MM.1S (cell line): ENCODE measurements around the gene PGM1.

Experiments
- DNase-seq: peaks from one replicate; pipeline ENCODE4 v3.0.0-alpha.2; 2015
- H2AFZ ChIP-seq: fragments of 300-600 bp; sonication (generic); 2 replicates; pipeline ENCODE4 v1.6.0; 2016; ENCODE audit warnings: antibody characterized with exemption, low read length
- H3F3A ChIP-seq: fragments of 300-600 bp; sonication (generic); 2 replicates; pipeline ENCODE4 v1.6.1; 2016; ENCODE audit warnings: mild to moderate bottlenecking, antibody characterized with exemption, low read length, moderate library complexity, mixed read lengths; ENCODE audit not compliant: insufficient read depth
- H3K27ac ChIP-seq: fragments of 300-600 bp; sonication (generic); 2 replicates; pipeline ENCODE4 v1.5.1; 2016; ENCODE audit warnings: mild to moderate bottlenecking, low read length
- H3K27me3 ChIP-seq: fragments of 300-600 bp; sonication (generic); replicated peaks from 2 replicates; pipeline ENCODE4 v1.6.0; 2016; ENCODE audit warnings: low read length; ENCODE audit not compliant: insufficient read depth
- H3K36me3 ChIP-seq: fragments of 300-600 bp; sonication (generic); replicated peaks from 2 replicates; pipeline ENCODE4 v1.6.1; 2016; ENCODE audit warnings: mild to moderate bottlenecking, low read length, mixed read lengths; ENCODE audit not compliant: insufficient read depth
- H3K4me1 ChIP-seq: fragments of 300-600 bp; sonication (generic); 2 replicates; pipeline ENCODE4 v1.6.1; 2016; ENCODE audit warnings: low read length, mixed read lengths
- H3K4me2 ChIP-seq: fragments of 300-600 bp; sonication (generic); 2 replicates; pipeline ENCODE4 v1.6.0; 2016; ENCODE audit warnings: low read depth, low read length
- H3K4me3 ChIP-seq: fragments of 300-600 bp; sonication (generic); 2 replicates; pipeline ENCODE4 v1.5.1; 2016; ENCODE audit warnings: low read length, mixed read lengths
- H3K79me2 ChIP-seq: fragments of 300-600 bp; sonication (generic); 2 replicates; pipeline ENCODE4 v1.6.1; 2016; ENCODE audit warnings: mixed run types, low read length, mixed read lengths
- H3K9ac ChIP-seq: fragments of 300-600 bp; sonication (generic); 2 replicates; pipeline ENCODE4 v1.6.1; 2016; ENCODE audit warnings: low read length, mixed read lengths
- H3K9me2 ChIP-seq: fragments of 300-600 bp; sonication (generic); replicated peaks from 2 replicates; pipeline ENCODE4 v1.6.1; 2016; ENCODE audit warnings: mild to moderate bottlenecking, low read length, mixed read lengths; ENCODE audit not compliant: insufficient read depth
- H3K9me3 ChIP-seq: fragments of 300-600 bp; sonication (generic); replicated peaks from 2 replicates; pipeline ENCODE4 v1.6.1; 2016; ENCODE audit warnings: mild to moderate bottlenecking, low read length, mixed read lengths; ENCODE audit not compliant: insufficient read depth
- H4K20me1 ChIP-seq: fragments of 300-600 bp; sonication (generic); 2 replicates; pipeline ENCODE4 v1.6.1; 2016; ENCODE audit warnings: mild to moderate bottlenecking, low read length, moderate library complexity, mixed read lengths; ENCODE audit not compliant: insufficient read depth
- EZH2 ChIP-seq: fragments of 300-600 bp; sonication (generic); optimal IDR thresholded peaks from 2 replicates; pipeline ENCODE3; 2017; ENCODE audit warnings: low read depth, mild to moderate bottlenecking, antibody characterized with exemption, low read length, mixed read lengths
- EZH2phosphoT487 ChIP-seq: fragments of 300-600 bp; sonication (generic); IDR thresholded peaks from 2 replicates; pipeline ENCODE4 v1.6.1; 2018; ENCODE audit warnings: antibody characterized with exemption, low read length
- TF ChIP-seq, protein P1 (sequence below): fragments of 300-600 bp; sonication (generic); IDR thresholded peaks from 2 replicates; pipeline ENCODE4 v1.5.1; 2016; ENCODE audit warnings: antibody characterized with exemption, low read length, mixed read lengths

The PGM1 gene

DNA sequence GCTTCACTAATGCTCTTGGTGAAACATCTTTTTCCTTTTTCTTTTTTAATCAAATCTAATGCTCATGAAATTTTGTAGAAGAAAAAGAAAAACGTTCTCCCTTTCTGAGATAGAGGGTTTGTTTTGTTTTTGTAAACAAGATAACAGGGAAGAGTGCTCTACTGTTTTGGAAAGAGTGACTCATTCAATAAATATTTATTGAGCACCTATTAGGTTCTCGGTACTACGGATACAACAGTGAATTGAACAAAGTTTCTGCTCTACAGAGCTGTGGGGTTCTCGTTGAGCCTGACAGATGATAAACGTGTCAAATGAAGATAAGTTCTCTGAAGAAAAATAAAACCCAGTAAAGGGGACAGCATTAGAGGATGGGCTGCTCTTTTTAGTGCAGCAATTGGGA is 7.0 kb downstream of the PGM1 start:
- Histone ChIP-seq H3K4me2 (no peak overlapping the region), H3K9me3 (no peaks in the 10 kb centered on the region), H3K27ac (no peak overlapping the region), H3K9me2 (no peaks in the 10 kb centered on the region), H3K36me3 (no peaks in the 10 kb centered on the region), H3K79me2 (peaks cover 40% of the 10 kb centered on the region), H3K4me3 (no peak overlapping the region), H3K4me1 (no peaks in the 10 kb centered on the region), H4K20me1 (no peaks in the 10 kb centered on the region), H3K9ac (no peak overlapping the region), H3F3A (no peaks in the 10 kb centered on the region), H3K27me3 (no peaks in the 10 kb centered on the region), H2AFZ (no peak overlapping the region)
- TF ChIP-seq EZH2phosphoT487 = no peak
- no peak for TF ChIP-seq EZH2
- TF ChIP-seq, protein P1, sequence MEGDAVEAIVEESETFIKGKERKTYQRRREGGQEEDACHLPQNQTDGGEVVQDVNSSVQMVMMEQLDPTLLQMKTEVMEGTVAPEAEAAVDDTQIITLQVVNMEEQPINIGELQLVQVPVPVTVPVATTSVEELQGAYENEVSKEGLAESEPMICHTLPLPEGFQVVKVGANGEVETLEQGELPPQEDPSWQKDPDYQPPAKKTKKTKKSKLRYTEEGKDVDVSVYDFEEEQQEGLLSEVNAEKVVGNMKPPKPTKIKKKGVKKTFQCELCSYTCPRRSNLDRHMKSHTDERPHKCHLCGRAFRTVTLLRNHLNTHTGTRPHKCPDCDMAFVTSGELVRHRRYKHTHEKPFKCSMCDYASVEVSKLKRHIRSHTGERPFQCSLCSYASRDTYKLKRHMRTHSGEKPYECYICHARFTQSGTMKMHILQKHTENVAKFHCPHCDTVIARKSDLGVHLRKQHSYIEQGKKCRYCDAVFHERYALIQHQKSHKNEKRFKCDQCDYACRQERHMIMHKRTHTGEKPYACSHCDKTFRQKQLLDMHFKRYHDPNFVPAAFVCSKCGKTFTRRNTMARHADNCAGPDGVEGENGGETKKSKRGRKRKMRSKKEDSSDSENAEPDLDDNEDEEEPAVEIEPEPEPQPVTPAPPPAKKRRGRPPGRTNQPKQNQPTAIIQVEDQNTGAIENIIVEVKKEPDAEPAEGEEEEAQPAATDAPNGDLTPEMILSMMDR = no peak
- no peak for DNase-seq

DNA sequence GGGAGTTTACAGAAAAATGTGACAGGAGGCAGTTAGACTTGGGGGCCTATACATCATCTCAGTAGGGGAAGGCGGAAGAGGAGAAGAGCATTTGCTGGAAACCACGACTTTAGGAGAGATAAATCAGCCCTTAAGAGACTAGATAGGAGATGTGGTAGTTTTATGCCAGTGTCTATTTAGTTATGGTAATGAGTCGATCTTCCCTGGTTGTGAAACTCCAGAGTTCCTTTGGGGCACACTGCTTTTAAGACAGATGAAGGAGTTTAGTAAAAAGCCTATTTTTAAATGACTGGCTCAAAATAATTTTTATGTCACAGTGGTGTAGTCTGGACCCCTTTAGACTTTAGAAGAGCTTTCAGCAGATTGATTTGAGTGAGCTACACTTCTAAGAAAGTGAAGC is 7.8 kb downstream of the PGM1 start:
- Histone ChIP-seq H3K4me1 (no peaks in the 10 kb centered on the region), H3K36me3 (no peaks in the 10 kb centered on the region), H4K20me1 (no peaks in the 10 kb centered on the region), H3F3A (no peaks in the 10 kb centered on the region), H3K4me3 (no peak overlapping the region), H3K4me2 (no peak overlapping the region), H2AFZ (no peak overlapping the region), H3K9me2 (no peaks in the 10 kb centered on the region), H3K27me3 (no peaks in the 10 kb centered on the region), H3K9me3 (no peaks in the 10 kb centered on the region), H3K27ac (no peak overlapping the region), H3K9ac (no peak overlapping the region), H3K79me2 (peaks cover 32% of the 10 kb centered on the region; the same call in 1 of the 2 replicates)
- DNase-seq = no peak
- TF ChIP-seq EZH2phosphoT487 = no peak
- TF ChIP-seq, protein P1 = no peak
- no peak for TF ChIP-seq EZH2

DNA sequence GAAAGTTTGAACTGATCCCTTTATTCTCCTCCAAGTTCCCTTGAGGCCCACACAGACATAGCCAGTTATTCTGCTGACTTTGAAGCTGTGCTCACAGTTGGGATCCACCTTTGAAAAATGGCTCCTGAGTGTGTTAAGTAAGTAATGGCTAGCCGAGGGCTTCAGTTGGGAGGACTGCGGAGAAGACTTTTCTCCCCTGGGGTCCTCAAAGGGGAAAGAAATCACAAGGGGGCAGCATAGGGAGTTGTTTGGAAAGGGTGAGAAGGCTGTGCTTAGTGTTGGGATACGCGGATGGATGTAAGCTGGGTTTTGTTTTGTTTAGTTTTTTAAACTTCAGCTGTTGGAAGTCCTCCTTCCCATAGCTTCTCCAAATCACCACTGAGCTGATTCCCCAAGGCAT is 8.3 kb downstream of the PGM1 start:
- Histone ChIP-seq H3K9me3 (no peaks in the 10 kb centered on the region), H3K9me2 (no peaks in the 10 kb centered on the region), H2AFZ (no peak overlapping the region), H3K36me3 (no peaks in the 10 kb centered on the region), H3K4me3 (no peak overlapping the region), H4K20me1 (no peaks in the 10 kb centered on the region), H3K79me2 (peaks cover 34% of the 10 kb centered on the region; the same call in 1 of the 2 replicates), H3K27me3 (no peaks in the 10 kb centered on the region), H3K4me1 (no peaks in the 10 kb centered on the region), H3K9ac (no peak overlapping the region), H3K4me2 (no peak overlapping the region), H3K27ac (no peak overlapping the region), H3F3A (no peaks in the 10 kb centered on the region)
- no peak for DNase-seq
- TF ChIP-seq EZH2phosphoT487 = no peak
- no peak for TF ChIP-seq EZH2
- TF ChIP-seq, protein P1 = no peak
